ENCODE data around the gene PRDM15.

The PRDM15 gene

DNA sequence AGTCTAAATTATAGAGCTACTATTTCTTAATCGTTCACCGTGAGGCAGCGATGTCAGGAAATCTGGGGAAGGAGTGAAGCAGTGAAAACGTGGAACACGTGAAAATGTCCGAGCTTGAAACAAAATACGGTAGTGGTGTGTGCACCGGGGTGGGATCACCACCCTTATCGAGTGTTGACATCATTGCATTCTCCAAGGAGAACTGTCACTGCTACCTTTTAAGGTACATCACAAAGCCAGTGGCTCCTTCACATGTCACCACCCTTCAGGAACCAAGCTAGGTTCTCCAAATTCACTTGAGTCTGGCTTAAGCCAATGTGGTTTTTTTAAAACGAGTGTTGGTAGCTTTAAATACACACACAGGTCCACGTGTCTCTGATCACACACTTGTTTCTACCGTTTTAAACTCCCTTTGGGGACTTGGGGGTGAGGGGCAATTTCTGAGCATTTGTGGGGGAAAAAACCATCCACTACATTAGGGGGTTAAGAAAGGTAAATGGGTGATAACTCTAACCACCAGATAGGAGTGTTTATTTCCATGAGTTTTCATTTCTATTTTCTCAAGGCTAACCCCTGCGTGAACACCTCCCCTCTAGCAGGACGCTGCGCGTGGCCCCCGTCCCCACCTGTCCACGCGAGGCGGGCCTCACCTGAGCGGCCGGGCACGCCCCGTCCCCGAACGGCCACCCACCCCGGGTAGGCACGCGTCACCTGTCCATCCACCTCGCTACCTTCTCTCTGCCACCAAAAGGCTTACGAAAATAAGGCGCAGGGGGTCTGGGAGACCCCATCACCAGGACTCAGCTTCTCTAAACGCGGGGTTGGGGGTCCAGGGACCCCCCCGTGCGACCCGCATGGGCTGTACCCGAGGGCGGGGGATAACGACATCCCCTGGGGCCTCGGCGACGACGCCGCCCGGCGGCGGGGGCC is 978 bp downstream of the PRDM15 start:
- no peak for TF ChIP-seq Cebpa-rat (IDR thresholded peaks at IDR 0.05)
- H3K9me3 ChIP-seq = no peaks in the 10 kb centered on the region
- H3K36me3 ChIP-seq = no peaks in the 10 kb centered on the region
- peak overlapping the region; percentile 90 for H3K4me3 ChIP-seq
- peak overlapping the region; percentile 82 for H3K4me2 ChIP-seq
- H4K20me1 ChIP-seq = no peaks in the 10 kb centered on the region
- peak overlapping the region; percentile 100 for H3K27ac ChIP-seq
- peaks cover 64% of the 10 kb centered on the region for H3K4me1 ChIP-seq
- peak overlapping the region; percentile 100 for H3K9ac ChIP-seq
- H3K27me3 ChIP-seq = no peaks in the 10 kb centered on the region

DNA sequence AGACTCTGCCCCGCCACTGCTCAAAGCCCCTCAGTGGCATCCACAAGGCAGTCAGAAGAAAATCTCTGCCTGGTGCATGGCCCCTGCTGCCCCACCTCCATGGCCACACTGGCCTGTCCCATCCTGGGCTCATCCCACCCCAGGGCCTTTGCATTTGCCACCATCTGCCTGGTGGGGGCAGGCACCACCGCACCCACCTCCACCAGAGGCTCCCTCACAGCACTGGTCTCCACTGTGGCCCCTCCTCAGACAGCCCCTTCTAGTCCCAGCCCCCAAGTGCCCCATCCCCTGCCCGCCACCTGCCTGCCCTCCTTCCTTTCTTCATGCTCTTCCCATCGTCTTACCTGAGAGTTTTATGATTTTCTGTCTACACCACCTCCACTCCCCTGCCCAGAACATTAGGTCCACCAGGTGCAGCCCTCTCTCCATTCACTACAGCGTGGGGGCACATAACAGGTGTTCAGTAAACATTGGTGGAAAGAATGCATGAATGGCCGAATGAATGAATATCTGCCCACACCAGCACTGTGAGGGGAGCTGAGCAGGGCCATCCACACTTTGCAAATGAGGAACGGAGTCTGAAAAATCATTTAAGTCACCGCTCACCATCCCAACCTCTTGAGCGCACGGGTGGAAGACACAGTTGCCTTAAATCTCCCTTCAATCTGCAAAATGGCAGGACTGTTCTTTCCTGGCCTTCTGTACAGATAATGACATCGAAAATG is 2.1 kb downstream of the PRDM15 start:
- Histone ChIP-seq H3K27me3 (no peaks in the 10 kb centered on the region), H3K9ac (peak overlapping the region; percentile 100), H3K4me1 (peaks cover 73% of the 10 kb centered on the region), H3K27ac (peak overlapping the region; percentile 100), H3K4me2 (peak overlapping the region; percentile 82), H3K4me3 (peak overlapping the region; percentile 90), H3K9me3 (no peaks in the 10 kb centered on the region), H4K20me1 (no peaks in the 10 kb centered on the region), H3K36me3 (no peaks in the 10 kb centered on the region)
- TF ChIP-seq Cebpa-rat (IDR thresholded peaks at IDR 0.05) = no peak

DNA sequence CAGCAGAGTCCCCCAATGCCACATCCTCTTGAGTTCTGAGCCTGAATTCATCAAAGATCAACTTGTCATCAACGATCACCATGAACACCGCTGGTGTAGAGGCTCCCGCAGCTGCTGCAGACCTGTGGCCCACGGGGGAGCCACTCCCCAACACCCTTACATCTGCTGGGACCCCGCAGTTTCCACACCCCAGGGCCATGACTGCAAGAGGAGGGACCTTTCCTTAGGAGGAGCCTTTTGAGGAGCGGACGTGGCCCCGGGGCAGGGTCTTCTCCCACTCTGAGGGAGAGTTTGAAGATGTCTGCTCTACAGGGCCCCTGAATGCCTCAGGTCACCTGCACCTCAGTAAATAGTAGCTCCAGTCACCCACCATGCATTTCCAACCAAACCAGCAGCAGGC is 2.7 kb downstream of the PRDM15 start:
- Histone ChIP-seq H3K4me1 (peaks cover 80% of the 10 kb centered on the region), H3K9me3 (no peaks in the 10 kb centered on the region), H3K27ac (peak overlapping the region; percentile 100; the same call in 1 of the 2 replicates), H3K27me3 (no peaks in the 10 kb centered on the region), H4K20me1 (no peaks in the 10 kb centered on the region), H3K36me3 (no peaks in the 10 kb centered on the region), H3K4me2 (peak overlapping the region; percentile 82), H3K9ac (peak overlapping the region; percentile 6; the same call in 1 of the 2 replicates), H3K4me3 (no peak overlapping the region)
- no peak for TF ChIP-seq Cebpa-rat (IDR thresholded peaks at IDR 0.05)

DNA sequence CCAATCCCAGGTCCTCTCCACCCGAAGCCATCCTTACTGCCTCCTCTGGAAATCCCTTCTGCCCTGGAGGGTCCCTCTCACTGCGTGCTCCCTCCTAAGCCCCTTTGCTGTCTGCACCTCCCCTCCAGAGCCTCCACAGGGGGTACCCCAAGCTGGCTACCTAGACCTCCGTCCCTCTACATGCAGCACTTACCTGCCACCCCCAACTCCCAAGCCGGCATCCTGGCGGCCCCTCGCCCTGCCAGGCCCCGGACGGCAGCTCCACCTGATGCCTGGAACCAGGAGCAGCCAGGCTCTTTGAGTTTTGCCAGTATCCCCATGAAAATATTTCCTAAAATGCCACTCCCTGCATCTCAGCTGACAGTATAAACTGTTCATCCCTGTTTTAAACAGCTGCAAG is 4.1 kb downstream of the PRDM15 start:
- H3K9ac ChIP-seq = peak overlapping the region; percentile 47; the same call in 1 of the 2 replicates
- no peaks in the 10 kb centered on the region for H3K27me3 ChIP-seq
- peak overlapping the region; percentile 67 for H3K27ac ChIP-seq
- peak overlapping the region; percentile 82 for H3K4me2 ChIP-seq
- TF ChIP-seq Cebpa-rat (IDR thresholded peaks at IDR 0.05) = no peak
- H3K9me3 ChIP-seq = no peaks in the 10 kb centered on the region
- no peaks in the 10 kb centered on the region for H4K20me1 ChIP-seq
- peaks cover 84% of the 10 kb centered on the region for H3K4me1 ChIP-seq
- H3K36me3 ChIP-seq = no peaks in the 10 kb centered on the region
- no peak overlapping the region for H3K4me3 ChIP-seq

DNA sequence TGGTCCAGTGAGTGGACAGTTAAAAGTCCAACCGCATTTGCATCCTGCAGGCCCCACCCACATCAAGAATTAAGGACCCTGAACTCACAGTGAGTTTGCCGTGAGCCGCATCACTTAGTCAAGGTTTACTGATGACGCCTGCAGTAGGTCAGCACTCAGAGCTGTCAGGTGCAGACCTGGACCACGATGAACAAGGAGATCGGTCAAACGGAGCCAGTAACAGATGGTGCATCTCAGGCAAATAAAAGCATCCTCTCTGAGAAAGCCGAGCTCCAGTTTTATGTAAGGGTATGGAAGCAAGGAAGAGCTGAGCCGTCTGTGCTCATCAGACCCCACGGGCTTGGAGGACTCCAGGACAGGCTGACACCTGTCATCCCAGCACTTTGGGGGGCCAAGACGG is 4.5 kb downstream of the PRDM15 start:
- H3K4me3 ChIP-seq = no peak overlapping the region
- H3K4me1 ChIP-seq = peaks cover 84% of the 10 kb centered on the region
- H3K36me3 ChIP-seq = no peaks in the 10 kb centered on the region
- H3K27me3 ChIP-seq = no peaks in the 10 kb centered on the region
- H3K4me2 ChIP-seq = peak overlapping the region; percentile 82
- 0 out of 2 replicates have a peak overlapping the region, but pooled peaks have one; percentile 47 for H3K9ac ChIP-seq
- H3K9me3 ChIP-seq = no peaks in the 10 kb centered on the region
- H3K27ac ChIP-seq = peak overlapping the region; percentile 67
- no peaks in the 10 kb centered on the region for H4K20me1 ChIP-seq
- TF ChIP-seq Cebpa-rat (IDR thresholded peaks at IDR 0.05) = no peak

DNA sequence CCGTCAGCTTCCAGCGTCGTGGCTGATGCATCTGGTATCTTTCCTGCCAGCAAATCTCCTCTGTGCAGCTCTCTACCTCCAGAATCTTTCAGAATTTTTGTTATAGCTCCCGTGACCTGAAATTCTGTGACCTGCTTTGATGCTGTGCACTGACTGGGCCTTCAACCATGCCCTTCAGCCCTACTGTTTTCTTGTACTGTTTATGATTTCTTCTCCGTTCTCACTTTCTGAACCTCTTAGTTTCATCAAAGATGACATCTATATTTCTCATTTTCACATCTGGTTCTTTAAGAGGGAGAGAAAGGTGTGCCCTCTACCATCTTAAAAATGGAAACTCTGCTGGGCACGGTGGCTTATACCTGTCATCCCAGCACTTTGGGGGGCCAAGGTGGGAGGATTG is 5.7 kb downstream of the PRDM15 start:
- H3K9ac ChIP-seq = no peak overlapping the region
- H3K9me3 ChIP-seq = no peaks in the 10 kb centered on the region
- H3K4me1 ChIP-seq = peaks cover 96% of the 10 kb centered on the region
- no peaks in the 10 kb centered on the region for H4K20me1 ChIP-seq
- TF ChIP-seq Cebpa-rat (IDR thresholded peaks at IDR 0.05) = no peak
- H3K36me3 ChIP-seq = no peaks in the 10 kb centered on the region
- no peaks in the 10 kb centered on the region for H3K27me3 ChIP-seq
- H3K4me3 ChIP-seq = no peak overlapping the region
- H3K4me2 ChIP-seq = peak overlapping the region; percentile 49; the same call in 1 of the 2 replicates
- 0 out of 2 replicates have a peak overlapping the region, but pooled peaks have one; percentile 33 for H3K27ac ChIP-seq

DNA sequence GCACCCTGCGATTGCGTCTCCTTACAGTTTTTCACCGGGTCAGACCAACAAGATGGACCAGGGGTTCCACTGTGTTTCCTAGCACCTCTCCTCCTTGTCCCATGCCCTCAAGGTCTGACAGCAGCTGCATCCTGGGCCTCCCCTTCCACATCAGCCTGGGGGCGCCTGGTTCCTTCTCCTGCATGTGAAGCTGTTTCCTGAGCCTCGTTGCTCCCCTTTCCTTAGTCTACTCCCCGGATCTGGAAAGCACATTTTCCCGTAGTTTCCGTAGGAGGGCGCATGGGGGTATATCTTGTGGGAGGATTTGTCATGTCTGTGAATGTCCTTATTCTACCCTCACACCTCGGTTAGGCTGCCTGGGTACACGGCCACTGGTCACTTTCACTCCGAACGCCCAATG is 6.1 kb downstream of the PRDM15 start:
- Histone ChIP-seq H3K36me3 (no peaks in the 10 kb centered on the region), H3K4me3 (no peak overlapping the region), H3K4me2 (peak overlapping the region; percentile 49; the same call in 1 of the 2 replicates), H3K27me3 (no peaks in the 10 kb centered on the region), H4K20me1 (no peaks in the 10 kb centered on the region), H3K9ac (no peak overlapping the region), H3K4me1 (peaks cover 99% of the 10 kb centered on the region), H3K9me3 (no peaks in the 10 kb centered on the region), H3K27ac (0 out of 2 replicates have a peak overlapping the region, but pooled peaks have one; percentile 33)
- TF ChIP-seq Cebpa-rat (IDR thresholded peaks at IDR 0.05) = no peak

DNA sequence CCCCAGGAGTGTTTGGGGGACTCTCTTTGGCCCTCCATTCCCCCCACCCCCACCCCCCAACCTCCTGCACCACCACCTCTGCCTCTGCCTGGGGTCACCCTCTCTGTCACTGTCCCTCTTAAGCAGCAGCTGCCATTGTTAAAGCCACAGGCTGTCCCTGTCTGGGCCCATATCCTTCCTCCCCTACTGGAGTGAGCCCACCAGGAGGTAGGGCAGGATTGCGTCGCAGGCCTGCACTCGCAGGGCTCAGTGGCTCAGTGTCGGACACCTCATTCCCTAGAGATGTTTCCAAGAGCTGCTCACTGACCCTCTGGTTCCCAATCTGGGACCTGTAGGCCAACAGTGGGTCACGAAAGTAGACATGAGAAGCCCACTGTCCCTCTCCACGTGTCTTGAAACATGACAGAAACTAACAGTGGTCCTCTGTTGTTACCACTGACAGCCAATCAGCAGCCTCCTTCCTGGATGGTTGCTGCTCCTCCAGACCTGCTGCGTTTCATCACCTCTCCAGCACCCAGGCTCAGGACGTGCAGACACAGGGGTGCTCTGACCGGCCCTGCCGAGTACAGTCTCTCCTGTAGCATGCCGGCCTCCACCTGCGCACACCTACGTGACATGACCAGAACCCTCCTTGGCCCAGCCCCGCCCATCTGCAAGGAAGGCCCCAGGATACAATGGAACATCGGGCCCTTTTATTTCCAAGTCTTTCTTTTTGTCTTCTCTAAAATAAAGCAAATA is 7.7 kb downstream of the PRDM15 start:
- Histone ChIP-seq H3K36me3 (no peaks in the 10 kb centered on the region), H3K9ac (no peak overlapping the region), H3K27me3 (no peaks in the 10 kb centered on the region), H4K20me1 (no peaks in the 10 kb centered on the region), H3K4me1 (peaks cover 99% of the 10 kb centered on the region), H3K4me3 (no peak overlapping the region), H3K27ac (peak overlapping the region; percentile 46; the same call in 1 of the 2 replicates), H3K4me2 (peak overlapping the region; percentile 50), H3K9me3 (no peaks in the 10 kb centered on the region)
- no peak for TF ChIP-seq Cebpa-rat (IDR thresholded peaks at IDR 0.05)

DNA sequence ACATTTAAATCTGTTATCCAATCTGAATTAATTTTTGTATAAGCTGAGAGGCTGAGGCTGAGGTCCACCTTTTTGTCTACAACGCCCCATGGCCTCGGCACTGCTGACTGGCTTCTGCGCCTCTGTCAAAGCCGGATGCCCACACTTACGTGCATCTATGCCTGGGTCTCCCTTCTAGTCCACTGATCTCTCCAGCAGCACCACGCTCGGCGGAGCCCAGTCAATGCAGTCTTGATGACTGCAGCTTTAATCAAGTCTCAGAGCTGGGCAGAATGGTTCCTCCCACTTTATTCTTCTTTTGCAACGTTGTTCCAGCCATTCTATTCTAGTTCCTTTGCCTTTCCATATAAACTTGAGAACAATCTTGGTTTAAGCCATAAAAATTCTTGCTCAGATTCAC is 9.4 kb downstream of the PRDM15 start:
- H3K9me3 ChIP-seq = no peaks in the 10 kb centered on the region
- H4K20me1 ChIP-seq = no peaks in the 10 kb centered on the region
- H3K4me3 ChIP-seq = no peak overlapping the region
- no peaks in the 10 kb centered on the region for H3K36me3 ChIP-seq
- no peak for TF ChIP-seq Cebpa-rat (IDR thresholded peaks at IDR 0.05)
- H3K27me3 ChIP-seq = no peaks in the 10 kb centered on the region
- H3K4me1 ChIP-seq = peaks cover 99% of the 10 kb centered on the region
- peak overlapping the region; percentile 46; the same call in 1 of the 2 replicates for H3K27ac ChIP-seq
- H3K4me2 ChIP-seq = peak overlapping the region; percentile 77
- no peak overlapping the region for H3K9ac ChIP-seq
